NT2/D1 (cell line): ENCODE results near the gene ADNP.

ENCODE experiments used
- YY1 ChIP-seq: IDR thresholded peaks from 2 replicates; pipeline ENCODE4 v1.6.1; 2011; ENCODE audit not compliant: insufficient read length, insufficient read depth
- ZNF274 ChIP-seq: IDR thresholded peaks from 2 replicates; pipeline ENCODE4 v1.6.1; 2011; ENCODE audit warnings: mild to moderate bottlenecking, low read depth, low read length

DNA sequence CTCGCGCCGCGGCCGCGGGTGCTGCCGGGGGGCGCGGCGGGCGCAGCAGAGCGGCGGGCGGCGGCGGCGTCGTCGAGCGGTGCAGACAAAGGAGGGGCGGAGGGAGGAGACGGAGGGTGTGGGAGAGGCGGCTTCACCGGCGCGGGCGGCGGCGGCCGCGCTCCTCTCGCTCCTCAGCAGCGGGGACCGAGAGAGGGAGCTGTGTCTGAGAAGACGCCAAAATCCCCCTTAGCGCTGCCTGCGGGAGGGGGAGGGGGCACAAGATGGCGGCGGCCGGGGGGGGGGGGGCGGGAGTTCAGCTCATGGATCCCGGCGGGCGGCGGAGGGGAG is 296 bp downstream of the ADNP start:
- no peak for TF ChIP-seq ZNF274
- TF ChIP-seq YY1, result no peak
